Stimulated activated CD8-positive, alpha-beta memory T cell treated with anti-CD3 and anti-CD28 coated beads, Interleukin-15, amount 100 ng/mL, for 4 hours (primary cell): ENCODE data around the gene ZNF805.
"Not testable (repeated sequence)": the region's sequence is repeated elsewhere in the genome, so short reads cannot be mapped to it uniquely, and the experiment has no call there.

Experiments used
- DNase-seq, 2 donors: peaks; one replicate each; pipeline ENCODE4 v3.0.0-alpha.2; 2020; ENCODE audit warnings: low read depth in 2 of 2

ZNF805 gene

GRCh38 chr19:57269515-57270250 lies 29.3 kb downstream of the ZNF805 start:
- DNase-seq = no peak

GRCh38 chr19:57271280-57271679 lies 30.8 kb downstream of the ZNF805 start:
- DNase-seq = no peak

GRCh38 chr19:57273014-57273413 lies 32.6 kb downstream of the ZNF805 start:
- DNase-seq = no peak

- DNase-seq = no peak
Observed at GRCh38 chr19:57276430-57276829, 36.0 kb downstream of the ZNF805 start.

GRCh38 chr19:57278481-57278880 lies 38.0 kb downstream of the ZNF805 start:
- DNase-seq = not testable (repeated sequence)

GRCh38 chr19:57279418-57280164 lies 39.2 kb downstream of the ZNF805 start:
- DNase-seq = peak; percentile 67 to 71

- peak; percentile 93 to 96 for DNase-seq
Observed at GRCh38 chr19:57280165-57280961, 39.9 kb downstream of the ZNF805 start, which contains the start of gene ZNF460. Gene ZNF460, plus strand, starts transcription at chr19:57280485. Its CDS starts 322 bp downstream, at chr19:57280807.

- no peak for DNase-seq
Observed at GRCh38 chr19:57280962-57281400, 40.5 kb downstream of the ZNF805 start.

GRCh38 chr19:57282011-57282643 lies 41.7 kb downstream of the ZNF805 start:
- no peak for DNase-seq

- no peak for DNase-seq
Observed at GRCh38 chr19:57288373-57288772, 47.9 kb downstream of the ZNF805 start.

- DNase-seq = no peak
Observed at GRCh38 chr19:57290970-57291369, 50.5 kb downstream of the ZNF805 start.

GRCh38 chr19:57292547-57292946 lies 52.1 kb downstream of the ZNF805 start:
- DNase-seq = no peak

- DNase-seq = no peak
Observed at GRCh38 chr19:57293719-57294118, 53.3 kb downstream of the ZNF805 start.

GRCh38 chr19:57302020-57302465 lies 61.6 kb downstream of the ZNF805 start:
- no peak for DNase-seq

- DNase-seq = no peak
Observed at GRCh38 chr19:57302727-57303401, 62.4 kb downstream of the ZNF805 start.
